ENCODE data around the gene SLC22A5. TPM values are rescaled to one million over a fixed set of nuclear protein-coding genes. Genes with fewer than 3 reads are reported as not detected.

Gene SLC22A5
- total and polyA plus RNA-seq, 9 of the 15 experiments (the other 6 are each of a cell fraction or from before 2014, with no cell fraction given), result 3.0 to 16.6 (median 8.3) TPM

- TF ChIP-seq GATAD2B (IDR thresholded peaks at IDR 0.05; ENCODE audit: borderline replicate concordance), result peak; percentile 10; the same call in 1 of the 2 replicates
- TF ChIP-seq TBL1XR1 (IDR thresholded peaks at IDR 0.05; ENCODE audit: low read length in 2 of 2), result no peak
- TF ChIP-seq NFXL1 (CRISPR knock-in tag; IDR thresholded peaks at IDR 0.05), result no peak
- TF ChIP-seq ESRRB (CRISPR knock-in tag; IDR thresholded peaks at IDR 0.05; ENCODE audit: borderline replicate concordance), result no peak
- TF ChIP-seq ZNF589 (CRISPR knock-in tag; IDR thresholded peaks at IDR 0.05; ENCODE audit: low read depth), result no peak
- no peak for TF ChIP-seq PPARD (CRISPR knock-in tag; IDR thresholded peaks at IDR 0.05)
- TF ChIP-seq EP400 (IDR thresholded peaks at IDR 0.05), result 0 out of 2 replicates have a peak, but pooled peaks have one; percentile 14
Observed at GRCh38 chr5:132369007-132369473, 470 bp upstream of the SLC22A5 start (continued).

- intact Hi-C loops (cut with micrococcal nuclease), result loop anchor here (5.0 kb wide), 1 partner anchor 78 kb away; the partner anchor contains the start of gene SLC22A4
- ChIA-PET POLR2A (interaction anchor here (0.7 to 3.8 kb wide), 12 partner anchors 8 to 143 kb away, joined by 3 to 12 read pairs (median 5); partner anchors contain the start of genes IRF1, P4HA2 and SLC22A4), CTCF (ENCODE audit: low intra/inter-chr PET ratio) (interaction anchor here (0.7 to 1.1 kb wide), 2 partner anchors 131 to 306 kb away, joined by 3 to 8 read pairs; no protein-coding TSS in a partner anchor)
- peak overlapping the region; percentile 96 for H3K4me2 ChIP-seq (ENCODE audit: insufficient read depth, low read length)
- peaks cover 25% of the 10 kb centered on the region; the same call in 1 of the 3 replicates for H3K36me3 ChIP-seq (ENCODE audit: control insufficient read depth, insufficient read depth, low read length)
- peak overlapping the region; percentile 78 for H3K27ac ChIP-seq (ENCODE audit: extremely low read depth, low read depth, low read length)
- H4K20me1 ChIP-seq (replicated peaks; ENCODE audit: control insufficient read depth, insufficient read depth, low read length), result no peaks in the 10 kb centered on the region
- peak; percentile 76 for FAIRE-seq
- BruUV-seq (replicated peaks), result no TSS peak
- WGBS (ENCODE audit: insufficient coverage, low coverage, missing lambda C conversion rate), result 6% methylated on average over 18 of the region's 34 CpGs
- H3K27me3 ChIP-seq (ENCODE audit: control insufficient read depth in 2 of 2, insufficient read depth in 2 of 2, low read length in 2 of 2), result no peaks in the 10 kb centered on the region
- in situ Hi-C loops (cut with MboI), result no loop called here
- peak overlapping the region; percentile 84 to 93 for H3K9ac ChIP-seq (ENCODE audit: insufficient read depth in 1 of 2, low read depth in 2 of 2, low read length in 2 of 2)
- peak overlapping the region; percentile 66 for H3K4me3 ChIP-seq
- no peaks in the 10 kb centered on the region for H3K9me3 ChIP-seq (replicated peaks; ENCODE audit: control insufficient read depth, insufficient read depth, low read depth, low read length)
- peak; percentile 24 for ATAC-seq
- H3K4me1 ChIP-seq (replicated peaks in 1 of 2; ENCODE audit: control insufficient read depth in 2 of 2, insufficient read depth in 2 of 2, low read length in 2 of 2), result peaks cover 13 to 26% of the 10 kb centered on the region in 2 experiments; a peak in 4 of 5 replicates
- peak overlapping the region; percentile 92 for H2AFZ ChIP-seq (ENCODE audit: low read depth, low read length)
- H3K79me2 ChIP-seq (ENCODE audit: control insufficient read depth, insufficient read depth, low read length), result peaks cover 46% of the 10 kb centered on the region
- DNase-seq (ENCODE audit: extremely low read depth in 1 of 4, low spot score in 3 of 4), result peak in 3 of 4 experiments; percentile 23 to 39 (median 36)
- no peaks in the 10 kb centered on the region for H3K9me1 ChIP-seq (ENCODE audit: control insufficient read depth, insufficient read depth, low read length)
- TF ChIP-seq NFE2L1 (tag; IDR thresholded peaks at IDR 0.05; ENCODE audit: borderline replicate concordance, low read depth) (no peak), CHAMP1 (IDR thresholded peaks at IDR 0.05) (no peak), GTF2B (IDR thresholded peaks at IDR 0.05; ENCODE audit: extremely low read depth, insufficient read length) (no peak), NCOA1 (IDR thresholded peaks at IDR 0.05; ENCODE audit: low read depth) (0 out of 2 replicates have a peak, but pooled peaks have one; percentile 14), SRSF7 (optimal IDR thresholded peaks at IDR 0.05; ENCODE audit: low read depth, low read length) (no peak), LCOR (CRISPR knock-in tag; IDR thresholded peaks at IDR 0.05) (0 out of 2 replicates have a peak, but pooled peaks have one; percentile 39), ETV1 (tag; conservative IDR thresholded peaks at IDR 0.05; ENCODE audit: low read depth) (no peak), ZNF311 (CRISPR knock-in tag; IDR thresholded peaks at IDR 0.05) (no peak), TFAP4 (CRISPR knock-in tag; IDR thresholded peaks at IDR 0.05; ENCODE audit: borderline replicate concordance) (peak; percentile 54; the same call in 1 of the 2 replicates)
Observed at GRCh38 chr5:132370181-132370970, 866 bp downstream of the SLC22A5 start.
